NT2/D1 (cell line): ENCODE results near the gene ADAMTSL1.

ENCODE experiments used
- DNase-seq: peaks from one replicate; pipeline ENCODE4 v3.0.0-alpha.2; 2011; ENCODE audit warnings: low read depth, low spot score
- H3K27me3 ChIP-seq: 2 replicates; pipeline ENCODE4 v1.6.0; 2011; ENCODE audit warnings: mild to moderate bottlenecking; ENCODE audit not compliant: insufficient read length, insufficient read depth
- H3K36me3 ChIP-seq: 2 replicates; pipeline ENCODE4 v1.6.1; 2011; ENCODE audit warnings: mild to moderate bottlenecking, low read length, mixed read lengths; ENCODE audit not compliant: insufficient read depth, insufficient read length
- H3K4me1 ChIP-seq: 2 replicates; pipeline ENCODE4 v1.5.1; 2011; ENCODE audit not compliant: insufficient read depth, insufficient read length
- H3K4me3 ChIP-seq: 2 replicates; pipeline ENCODE4 v1.5.1; 2011; ENCODE audit warnings: low read depth; ENCODE audit not compliant: insufficient read length
- H3K9ac ChIP-seq: 2 replicates; pipeline ENCODE4 v1.6.0; 2011; ENCODE audit warnings: low read depth; ENCODE audit not compliant: insufficient read length
- H3K9me3 ChIP-seq: 2 replicates; pipeline ENCODE4 v1.5.1; 2011; ENCODE audit warnings: mild to moderate bottlenecking, low read length; ENCODE audit not compliant: insufficient read depth
- SUZ12 ChIP-seq: IDR thresholded peaks from 2 replicates; pipeline ENCODE4 v1.6.1; 2011; ENCODE audit not compliant: insufficient read length, insufficient read depth; ENCODE audit errors: extremely low read depth
- YY1 ChIP-seq: IDR thresholded peaks from 2 replicates; pipeline ENCODE4 v1.6.1; 2011; ENCODE audit not compliant: insufficient read length, insufficient read depth
- ZNF274 ChIP-seq: IDR thresholded peaks from 2 replicates; pipeline ENCODE4 v1.6.1; 2011; ENCODE audit warnings: mild to moderate bottlenecking, low read depth, low read length

ADAMTSL1 gene

GRCh38 chr9:18668944-18669343 is 195.0 kb downstream of the ADAMTSL1 start:
- TF ChIP-seq SUZ12 (no peak), YY1 (no peak), ZNF274 (no peak)
- Histone ChIP-seq H3K9ac (no peak overlapping the region), H3K36me3 (no peaks in the 10 kb centered on the region), H3K27me3 (no peaks in the 10 kb centered on the region), H3K4me3 (no peak overlapping the region), H3K4me1 (no peaks in the 10 kb centered on the region), H3K9me3 (no peaks in the 10 kb centered on the region)
- DNase-seq: peak; percentile 65

- Histone ChIP-seq H3K9me3 (no peaks in the 10 kb centered on the region), H3K9ac (no peak overlapping the region), H3K4me1 (no peaks in the 10 kb centered on the region), H3K36me3 (no peaks in the 10 kb centered on the region), H3K4me3 (no peak overlapping the region), H3K27me3 (no peaks in the 10 kb centered on the region)
- TF ChIP-seq SUZ12 (no peak), ZNF274 (no peak), YY1 (no peak)
- no peak for DNase-seq
Observed at GRCh38 chr9:18672706-18673105, 198.8 kb downstream of the ADAMTSL1 start.

- Histone ChIP-seq H3K9ac (no peak overlapping the region), H3K4me1 (no peaks in the 10 kb centered on the region), H3K36me3 (no peaks in the 10 kb centered on the region), H3K9me3 (no peaks in the 10 kb centered on the region), H3K27me3 (no peaks in the 10 kb centered on the region), H3K4me3 (no peak overlapping the region)
- TF ChIP-seq ZNF274 (no peak), YY1 (no peak), SUZ12 (no peak)
- no peak for DNase-seq
Observed at GRCh38 chr9:18673179-18673578, 199.2 kb downstream of the ADAMTSL1 start.

DNA sequence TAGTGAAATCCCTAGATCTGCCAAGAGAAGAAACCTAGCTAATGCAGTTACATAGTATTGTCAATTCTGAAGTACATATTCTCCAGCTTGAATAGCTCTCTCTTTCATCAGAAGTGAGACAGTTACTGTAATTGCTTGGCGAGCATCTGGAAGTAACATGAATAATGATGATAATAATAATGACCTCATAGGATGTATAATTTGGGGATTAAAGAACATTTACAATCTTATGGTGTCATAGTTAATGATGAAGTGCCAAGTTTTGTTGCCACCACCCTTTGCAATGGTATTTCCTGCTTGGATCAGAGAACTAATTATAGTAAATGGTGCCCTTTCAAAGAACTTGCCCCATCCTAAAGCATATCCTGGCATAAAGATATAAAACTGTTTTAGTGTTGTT is 201.4 kb downstream of the ADAMTSL1 start:
- TF ChIP-seq SUZ12 (no peak), ZNF274 (no peak), YY1 (no peak)

GRCh38 chr9:18675973-18676372 is 202.0 kb downstream of the ADAMTSL1 start:
- DNase-seq: no peak
- H3K9ac ChIP-seq: no peak overlapping the region
- H3K9me3 ChIP-seq: no peaks in the 10 kb centered on the region
- no peaks in the 10 kb centered on the region for H3K4me1 ChIP-seq
- TF ChIP-seq YY1 (no peak), SUZ12 (no peak), ZNF274 (no peak)
- no peak overlapping the region for H3K4me3 ChIP-seq
- no peaks in the 10 kb centered on the region for H3K36me3 ChIP-seq
- no peaks in the 10 kb centered on the region for H3K27me3 ChIP-seq

More for the DNA sequence above, 201.4 kb downstream of the ADAMTSL1 start:
- Histone ChIP-seq H3K4me3 (no peak overlapping the region), H3K9me3 (no peaks in the 10 kb centered on the region), H3K27me3 (no peaks in the 10 kb centered on the region), H3K9ac (no peak overlapping the region), H3K36me3 (no peaks in the 10 kb centered on the region), H3K4me1 (no peaks in the 10 kb centered on the region)
- DNase-seq: no peak

DNA sequence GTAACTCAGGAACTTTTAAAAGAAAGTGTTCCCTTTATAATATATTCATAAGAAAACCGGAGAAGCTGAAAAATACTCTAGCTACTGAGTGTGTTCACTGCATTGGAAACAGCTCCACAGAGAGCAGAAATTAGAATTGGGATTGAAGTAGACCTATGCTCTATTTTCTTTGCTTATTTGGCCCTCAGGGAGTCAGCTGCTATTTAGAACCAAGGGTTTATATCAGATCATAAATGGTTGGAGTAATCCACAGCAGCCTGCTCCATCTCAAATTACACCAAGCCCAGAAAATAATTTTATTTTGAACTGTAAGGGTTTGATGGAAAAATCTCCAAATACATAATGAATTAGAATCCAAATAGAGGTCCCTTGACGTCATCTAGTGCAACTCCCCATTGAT is 202.6 kb downstream of the ADAMTSL1 start:
- no peak for TF ChIP-seq YY1
- Histone ChIP-seq H3K9me3 (no peaks in the 10 kb centered on the region), H3K4me3 (no peak overlapping the region), H3K36me3 (no peaks in the 10 kb centered on the region), H3K9ac (no peak overlapping the region), H3K4me1 (no peaks in the 10 kb centered on the region), H3K27me3 (no peaks in the 10 kb centered on the region)
- no peak for DNase-seq

DNA sequence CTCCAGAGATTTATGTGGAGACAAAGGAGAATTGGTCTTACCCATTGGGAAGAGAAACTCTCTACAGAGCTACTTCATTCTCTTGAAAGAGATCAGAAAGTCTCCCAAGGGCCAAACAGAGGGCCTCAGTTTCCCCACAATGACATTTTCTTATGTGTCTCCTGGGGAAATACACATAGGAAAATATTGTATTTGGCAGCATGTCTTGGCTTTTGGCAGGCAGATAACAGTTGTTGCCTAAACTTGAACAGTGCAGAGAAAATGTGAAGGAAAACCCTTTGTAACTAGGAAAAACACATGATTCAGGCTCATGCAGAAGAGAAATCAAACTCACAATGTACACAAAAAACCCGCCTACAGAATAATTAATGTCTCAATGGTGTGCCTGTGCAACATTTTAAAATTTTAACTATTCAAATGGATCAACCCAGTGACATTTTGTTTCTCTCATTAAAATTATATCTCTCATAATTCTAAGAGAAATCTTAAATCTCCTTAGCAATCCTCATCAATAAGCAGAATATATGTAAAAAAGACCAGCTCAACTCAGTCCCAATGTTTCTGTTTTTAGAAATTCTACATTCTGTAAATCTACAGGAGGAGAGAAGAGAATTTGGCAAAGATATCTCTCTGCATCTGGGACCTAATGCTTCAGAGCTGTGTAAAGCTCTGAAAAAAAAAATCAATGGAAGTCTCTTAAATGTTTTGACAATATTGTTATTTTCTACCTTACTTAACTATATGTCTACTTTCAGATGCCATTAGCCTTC is 205.1 kb downstream of the ADAMTSL1 start:
- TF ChIP-seq ZNF274 (no peak), YY1 (no peak), SUZ12 (no peak)
- H3K9me3 ChIP-seq: no peaks in the 10 kb centered on the region
- H3K27me3 ChIP-seq: no peaks in the 10 kb centered on the region
- H3K4me1 ChIP-seq: no peaks in the 10 kb centered on the region
- H3K9ac ChIP-seq: no peak overlapping the region
- DNase-seq: no peak
- no peak overlapping the region for H3K4me3 ChIP-seq
- no peaks in the 10 kb centered on the region for H3K36me3 ChIP-seq
